ENCODE measurements around the gene CABP7.

The CABP7 gene

DNA sequence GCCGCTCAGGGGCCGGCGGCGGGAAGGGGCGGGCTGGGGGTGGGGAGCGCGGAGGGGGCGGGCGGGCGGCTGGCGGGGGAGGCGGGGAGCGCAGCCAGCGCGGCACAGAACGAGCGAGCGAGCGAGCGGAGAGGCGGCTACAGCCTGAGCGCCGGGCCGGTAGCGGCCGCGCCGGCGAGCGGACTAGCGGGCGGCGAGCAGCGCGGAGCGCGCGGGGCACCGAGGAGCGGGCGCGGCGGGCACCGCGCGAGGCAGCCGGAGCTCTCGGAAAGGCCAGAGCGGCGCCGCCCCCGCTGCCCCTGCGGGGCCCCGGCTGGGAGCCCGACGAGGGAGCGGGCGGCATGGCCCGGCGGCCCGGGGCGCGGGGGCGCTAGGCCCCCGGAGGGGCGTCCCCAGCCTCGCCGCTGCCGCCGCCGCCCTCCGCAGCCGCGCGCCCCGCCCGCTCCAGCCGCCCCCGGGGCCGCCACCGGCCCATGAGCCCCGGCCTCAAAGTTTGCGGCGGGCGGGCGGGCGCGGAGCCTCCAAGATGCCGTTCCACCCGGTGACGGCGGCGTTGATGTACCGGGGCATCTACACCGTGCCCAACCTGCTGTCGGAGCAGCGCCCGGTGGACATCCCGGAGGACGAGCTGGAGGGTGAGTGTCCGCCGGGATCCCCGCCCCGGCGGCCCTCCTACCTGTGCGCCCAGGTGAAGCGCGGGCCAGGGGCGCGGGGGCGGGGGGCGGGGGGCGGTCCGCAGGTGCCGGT, at the start of gene CABP7:
Gene CABP7 (plus strand): TSS at position 105 of the 747 bp plus-strand sequence. CDS start 422 bp downstream, at position 527.
- no peak for FAIRE-seq
- no peak for DNase-seq (ENCODE audit: insufficient read length, low spot score)

DNA sequence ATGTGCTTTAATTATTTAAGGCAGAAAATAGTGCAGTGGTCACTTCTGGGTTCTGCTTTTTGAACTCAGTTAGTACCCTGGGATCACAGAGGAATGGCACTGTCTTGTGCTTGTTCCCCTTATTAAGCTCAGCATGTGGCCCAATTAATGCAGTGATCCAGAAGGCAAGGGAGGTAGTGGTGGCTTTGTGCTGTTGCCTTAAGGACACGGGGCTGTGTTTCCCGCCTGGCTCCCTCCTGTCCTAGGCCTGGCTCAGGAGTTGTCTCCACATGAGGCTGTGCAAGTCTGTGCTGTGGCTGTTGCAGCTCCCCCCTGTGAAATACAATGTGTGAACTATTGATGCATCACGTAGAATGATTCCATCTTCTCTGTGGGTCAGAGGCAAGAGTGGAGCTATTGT, 49.2 kb upstream of the CABP7 start:
- FAIRE-seq: no peak
- DNase-seq (ENCODE audit: insufficient read length, low spot score): no peak

DNA sequence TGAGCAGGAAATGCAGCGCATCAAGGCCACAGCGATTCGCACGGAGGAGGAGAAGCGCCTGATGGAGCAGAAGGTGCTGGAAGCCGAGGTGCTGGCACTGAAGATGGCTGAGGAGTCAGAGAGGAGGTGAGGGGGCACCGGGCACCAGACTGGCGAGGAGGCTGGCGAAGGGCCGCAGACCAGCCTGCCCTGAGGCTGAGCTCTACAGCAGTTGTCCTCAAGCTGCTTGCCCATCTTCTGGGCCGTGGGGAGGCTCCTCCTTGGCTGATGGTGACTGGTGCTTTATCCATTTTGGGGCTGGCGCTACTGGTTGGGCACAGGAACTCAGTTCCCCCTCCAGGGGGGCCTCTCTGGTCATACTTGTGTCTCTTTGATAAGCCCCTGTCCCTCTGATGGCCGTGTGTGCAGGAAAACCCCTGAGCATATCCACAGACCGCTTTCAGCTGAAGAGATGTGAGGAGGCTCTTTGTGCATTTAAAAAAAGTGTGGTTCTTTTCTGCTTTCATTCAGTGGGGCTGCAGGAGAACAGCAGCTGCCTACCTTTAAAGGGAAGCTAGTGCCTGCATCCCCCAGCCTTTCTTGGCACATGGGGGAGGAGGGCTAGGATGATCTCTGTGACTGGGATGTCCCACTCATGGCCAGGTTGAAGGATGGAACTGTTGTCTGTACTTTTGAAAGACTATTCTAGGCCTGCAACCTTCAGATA, 46.3 kb upstream of the CABP7 start:
- DNase-seq (ENCODE audit: insufficient read length, low spot score) (no peak), FAIRE-seq (no peak)

DNA sequence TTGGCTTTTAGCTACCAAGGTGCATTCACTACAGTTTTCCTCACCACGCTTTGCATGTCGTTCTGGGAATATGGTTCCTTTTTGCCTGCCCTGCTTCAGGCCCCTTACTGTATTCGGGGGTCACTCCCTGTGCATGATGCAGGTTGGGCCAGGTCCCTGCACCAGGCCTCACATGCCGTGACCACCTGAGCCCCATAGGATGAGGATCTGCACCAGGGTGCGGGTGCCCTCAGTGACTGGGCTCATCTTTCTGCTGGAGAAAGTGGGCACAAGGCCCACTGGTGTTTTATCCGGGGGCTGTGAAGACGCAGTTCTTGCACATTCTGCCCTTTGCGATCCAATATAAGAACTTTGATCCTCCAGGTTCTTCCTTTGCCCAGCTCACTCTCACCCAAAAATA, 45.7 kb upstream of the CABP7 start:
- FAIRE-seq: no peak
- DNase-seq (ENCODE audit: insufficient read length, low spot score): no peak

DNA sequence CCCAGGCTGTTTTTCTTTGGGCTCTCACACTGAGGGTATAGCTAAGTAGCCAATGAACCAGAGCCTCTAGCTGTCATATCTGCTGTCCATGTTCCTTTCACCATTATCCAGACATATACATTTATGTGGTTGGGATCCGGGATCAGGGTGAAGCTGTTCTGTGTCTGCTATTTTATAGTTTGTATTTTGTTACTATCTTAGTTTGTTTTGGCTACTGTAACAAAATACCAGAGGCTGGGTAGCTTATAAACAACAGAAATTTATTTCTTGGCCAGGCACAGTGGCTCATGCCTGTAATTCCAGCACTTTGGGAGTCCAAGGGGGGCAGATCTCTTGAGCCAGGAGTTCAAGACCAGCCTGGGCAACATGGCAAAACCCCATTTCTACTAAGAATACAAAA, 40.5 kb upstream of the CABP7 start:
- FAIRE-seq: no peak
- DNase-seq (ENCODE audit: insufficient read length, low spot score): no peak

DNA sequence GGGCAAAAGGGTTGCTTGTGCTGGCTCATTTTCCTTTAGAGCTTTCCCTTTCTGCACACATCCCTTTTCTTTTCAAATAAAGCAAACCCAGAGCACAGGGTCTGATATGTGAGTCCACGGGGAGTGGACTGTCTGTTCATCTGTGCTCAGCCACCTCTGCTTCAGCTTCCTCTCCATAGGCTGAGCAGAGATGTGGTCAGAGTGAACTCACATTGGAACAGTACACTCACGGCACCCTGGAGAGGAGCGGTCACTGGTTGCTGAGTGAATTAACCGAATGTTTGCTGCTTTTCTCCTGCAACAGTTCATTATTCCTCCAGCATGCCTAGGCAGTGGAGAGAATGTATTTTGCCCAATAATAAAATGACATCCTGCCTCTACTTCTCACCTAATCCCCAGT, 36.3 kb upstream of the CABP7 start:
- no peak for FAIRE-seq

DNA sequence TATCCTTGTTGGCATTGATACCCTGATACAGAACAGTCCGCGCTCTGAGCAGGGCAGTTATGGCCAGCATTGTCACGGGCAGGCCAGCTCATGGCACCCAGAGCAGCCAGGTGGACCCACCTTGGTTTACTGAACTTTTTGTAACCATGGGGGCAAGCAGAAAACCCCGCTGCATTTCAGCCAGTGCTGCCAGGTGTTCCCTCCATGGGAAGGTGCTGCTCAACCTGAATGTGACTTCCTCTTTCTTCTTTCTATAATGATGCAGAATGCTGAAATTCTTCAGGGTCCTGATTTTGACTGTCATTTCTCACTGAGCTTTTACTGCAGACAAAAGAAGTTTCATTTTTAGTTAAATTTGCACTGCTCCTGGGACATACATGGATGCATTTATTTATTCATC, 35.6 kb upstream of the CABP7 start:
- FAIRE-seq (no peak), DNase-seq (ENCODE audit: insufficient read length, low spot score) (no peak)

More for the DNA sequence above, 36.3 kb upstream of the CABP7 start:
- no peak for DNase-seq (ENCODE audit: insufficient read length, low spot score)

DNA sequence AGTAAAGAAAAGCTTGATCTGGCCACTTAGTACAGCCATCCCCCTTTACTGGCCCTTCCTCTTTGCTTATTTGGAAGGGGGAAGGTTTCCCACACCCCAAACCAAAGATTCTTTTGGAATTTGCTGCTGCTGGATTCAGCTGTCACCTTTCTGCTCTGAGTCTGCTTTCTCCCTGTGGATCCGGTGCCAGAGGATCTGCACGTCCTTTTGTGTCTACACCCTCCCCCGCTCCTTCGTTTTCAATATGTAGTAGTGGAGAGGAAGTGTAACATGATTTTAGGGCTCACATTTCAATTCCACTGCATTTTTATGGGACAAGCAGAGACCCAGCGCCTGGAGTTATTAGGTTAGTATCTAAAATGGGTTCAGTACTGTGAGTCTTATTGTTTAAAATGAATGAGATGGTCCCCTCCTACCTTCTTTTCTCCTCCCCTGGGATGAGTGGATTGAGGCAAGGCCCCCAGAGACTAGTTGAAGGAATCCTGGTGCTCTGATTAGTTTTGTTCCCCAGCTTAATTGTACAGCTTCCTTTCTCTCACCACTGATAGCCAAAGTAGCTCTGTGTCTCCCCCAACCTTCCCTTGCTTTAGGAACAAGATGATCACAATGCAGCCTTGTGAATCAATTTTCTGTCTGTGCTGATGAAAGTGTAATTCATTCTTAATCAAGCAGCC, 30.5 kb upstream of the CABP7 start:
- FAIRE-seq: no peak
- no peak for DNase-seq (ENCODE audit: insufficient read length, low spot score)

DNA sequence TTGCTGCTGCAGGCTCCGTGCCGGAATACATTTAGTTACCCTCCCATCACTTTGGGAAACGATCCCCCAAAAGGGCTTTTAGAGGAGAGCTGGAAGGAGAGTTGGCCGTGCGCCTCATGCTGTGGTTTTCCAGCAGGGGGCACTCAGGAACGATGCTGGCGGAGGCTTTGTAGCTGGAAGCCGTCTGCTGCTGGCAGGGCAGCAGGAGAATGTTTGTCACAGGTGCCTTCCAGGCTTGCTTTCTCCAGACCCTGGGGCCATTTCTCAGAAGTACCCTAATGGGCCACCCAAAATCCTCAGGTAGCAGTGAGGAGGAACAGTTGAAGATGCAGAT, 30.0 kb upstream of the CABP7 start:
- DNase-seq (ENCODE audit: insufficient read length, low spot score): no peak

DNA sequence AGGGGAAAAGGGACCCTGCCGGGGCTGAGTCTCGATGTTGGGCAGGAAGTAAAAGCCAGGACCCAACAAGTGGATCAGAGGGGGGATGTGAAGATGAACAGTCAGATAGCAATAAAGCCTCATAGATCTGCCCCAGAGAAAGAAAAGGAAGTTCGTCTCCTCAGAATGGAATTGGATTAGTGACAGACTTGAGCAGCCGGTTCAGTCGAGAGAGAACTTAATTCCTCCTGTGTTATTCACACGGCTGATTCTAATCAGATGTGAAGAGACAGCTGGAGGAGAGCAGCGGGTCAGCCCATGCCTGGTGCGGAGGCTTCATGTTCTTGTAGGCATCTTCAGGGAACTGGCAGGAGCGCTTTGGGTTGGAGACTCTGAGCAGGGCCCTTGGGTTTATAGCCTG, 29.3 kb upstream of the CABP7 start:
- FAIRE-seq (no peak), DNase-seq (ENCODE audit: insufficient read length, low spot score) (no peak)

More for the DNA sequence above, 30.0 kb upstream of the CABP7 start:
- FAIRE-seq: no peak

DNA sequence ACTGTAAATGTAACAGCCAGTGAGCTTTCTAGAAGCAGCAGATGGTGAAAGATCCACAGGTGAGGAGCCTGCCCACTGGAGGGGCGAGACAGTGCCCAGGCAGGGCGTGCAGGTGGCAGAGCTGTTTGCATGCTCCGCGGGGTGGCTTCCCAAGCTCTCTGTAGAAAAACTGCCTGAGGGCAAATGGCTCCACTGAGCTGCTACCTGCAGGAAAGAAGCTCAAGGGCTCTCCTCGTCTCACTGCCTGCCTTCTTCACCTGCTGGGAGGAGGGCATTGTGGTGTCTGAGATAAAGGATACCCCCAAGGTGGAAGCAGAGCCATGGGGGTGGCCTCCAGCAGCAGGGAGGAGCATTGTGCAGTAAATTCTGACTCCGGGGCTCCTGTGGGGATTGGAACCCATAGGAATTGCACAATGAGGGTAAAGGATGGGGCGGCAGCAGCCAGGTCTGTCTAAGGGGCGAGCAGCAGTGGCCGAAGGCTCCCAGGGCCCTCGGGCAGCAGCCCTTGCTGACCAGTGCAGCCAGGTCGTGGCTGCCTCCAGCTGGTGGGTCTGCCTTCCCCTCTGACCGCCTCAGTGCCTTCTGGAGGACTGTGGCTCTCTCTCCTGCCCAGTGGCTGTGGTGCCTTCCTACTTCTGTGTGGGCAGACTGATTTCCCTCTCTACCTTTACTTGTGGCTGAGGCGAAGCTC, 28.0 kb upstream of the CABP7 start:
- no peak for DNase-seq (ENCODE audit: insufficient read length, low spot score)
- no peak for FAIRE-seq

DNA sequence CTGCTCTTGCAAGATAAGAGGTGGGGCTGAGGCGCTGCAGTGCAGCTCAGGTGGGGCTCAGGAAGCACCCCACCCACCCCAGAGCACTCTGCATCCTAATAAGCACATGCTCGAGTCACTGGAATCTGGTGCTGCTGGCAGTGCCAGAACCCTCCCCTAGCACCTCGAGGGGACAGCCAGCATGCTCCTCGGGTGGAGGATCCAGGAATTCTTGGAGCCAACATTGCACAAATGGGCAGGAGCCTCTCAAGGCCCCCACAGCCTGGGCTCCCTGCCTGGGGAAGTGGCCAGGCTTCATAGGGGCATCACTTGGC, 27.5 kb upstream of the CABP7 start:
- DNase-seq (ENCODE audit: insufficient read length, low spot score) (no peak), FAIRE-seq (no peak)

DNA sequence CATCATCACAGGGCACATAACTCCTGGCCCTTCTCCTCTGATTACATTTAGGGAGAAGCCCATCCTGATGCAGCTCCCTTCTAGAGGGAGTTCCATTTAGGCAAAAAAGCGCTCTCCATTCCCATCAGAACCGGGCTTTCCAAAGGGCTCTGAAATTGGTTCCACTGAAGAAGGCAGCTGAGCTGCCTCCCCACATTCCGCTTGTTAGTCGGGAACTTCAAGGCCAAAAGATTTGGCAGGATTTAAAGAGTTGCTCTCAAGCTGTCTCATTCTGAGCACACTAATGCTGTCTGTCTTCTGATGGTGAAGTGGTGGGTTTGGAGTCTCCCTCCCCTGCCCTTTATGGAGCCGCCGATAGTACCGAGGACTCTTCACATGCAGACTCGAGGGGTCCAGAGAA, 26.6 kb upstream of the CABP7 start:
- DNase-seq (ENCODE audit: insufficient read length, low spot score): no peak
- FAIRE-seq: no peak

DNA sequence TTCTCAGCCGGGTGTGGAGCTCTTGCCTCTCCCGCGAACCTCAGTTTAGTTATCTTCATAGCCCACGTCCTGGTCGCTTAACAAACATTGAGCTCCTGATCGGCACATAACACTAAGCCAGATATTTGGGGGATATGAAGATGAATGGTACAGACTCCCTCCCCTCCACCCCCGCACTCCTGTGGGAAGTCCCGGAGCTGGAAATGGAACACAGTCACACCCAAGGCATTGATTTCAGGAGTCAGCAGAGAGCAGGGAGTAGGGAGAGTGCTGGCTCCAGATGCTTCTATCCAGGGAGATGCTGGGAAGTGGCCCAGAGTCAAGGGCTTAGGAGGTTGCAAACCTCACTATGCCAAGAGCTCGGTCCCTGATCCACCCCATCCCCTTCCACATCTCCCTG, 26.1 kb upstream of the CABP7 start:
- DNase-seq (ENCODE audit: insufficient read length, low spot score): no peak
- FAIRE-seq: no peak

DNA sequence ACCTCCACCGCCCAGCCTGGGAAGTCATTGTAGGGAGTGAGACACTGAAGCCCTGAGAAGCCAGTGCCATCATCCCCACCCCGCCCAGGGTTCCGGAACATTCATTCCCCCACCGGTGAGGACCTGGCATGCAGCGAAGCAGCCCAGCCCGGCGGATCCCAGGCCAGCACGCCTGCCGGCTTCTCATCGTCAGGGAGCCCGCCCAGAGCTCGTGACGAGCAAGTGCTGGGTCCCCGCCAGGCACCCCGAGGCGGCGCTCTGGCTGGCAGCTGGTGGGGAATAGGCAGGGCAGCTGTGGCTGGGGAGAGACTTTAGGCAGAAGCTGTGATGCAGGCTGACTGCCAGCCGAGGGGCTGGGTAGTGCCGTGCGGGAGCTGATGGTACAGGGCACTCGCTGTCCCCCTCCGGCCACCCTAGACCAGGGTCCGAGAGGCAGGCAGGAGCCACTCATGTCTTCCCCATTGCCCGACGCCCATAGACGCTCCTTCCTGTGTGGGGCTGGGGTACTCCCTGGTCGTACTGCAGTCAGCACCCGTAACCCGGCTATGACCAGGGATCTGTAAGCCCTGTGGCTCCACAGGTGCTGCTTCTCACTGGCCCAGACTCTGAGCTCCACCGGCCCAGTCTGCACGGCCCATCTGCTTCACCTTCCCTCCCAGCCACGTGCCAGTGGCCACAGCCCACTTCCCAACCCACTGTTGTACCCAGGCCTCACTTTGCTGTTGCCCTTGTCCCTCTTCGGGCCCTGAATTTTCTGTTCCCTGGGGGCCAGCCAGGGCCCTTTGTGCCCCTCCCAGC, 24.5 kb upstream of the CABP7 start:
- DNase-seq (ENCODE audit: insufficient read length, low spot score) (no peak), FAIRE-seq (no peak)

DNA sequence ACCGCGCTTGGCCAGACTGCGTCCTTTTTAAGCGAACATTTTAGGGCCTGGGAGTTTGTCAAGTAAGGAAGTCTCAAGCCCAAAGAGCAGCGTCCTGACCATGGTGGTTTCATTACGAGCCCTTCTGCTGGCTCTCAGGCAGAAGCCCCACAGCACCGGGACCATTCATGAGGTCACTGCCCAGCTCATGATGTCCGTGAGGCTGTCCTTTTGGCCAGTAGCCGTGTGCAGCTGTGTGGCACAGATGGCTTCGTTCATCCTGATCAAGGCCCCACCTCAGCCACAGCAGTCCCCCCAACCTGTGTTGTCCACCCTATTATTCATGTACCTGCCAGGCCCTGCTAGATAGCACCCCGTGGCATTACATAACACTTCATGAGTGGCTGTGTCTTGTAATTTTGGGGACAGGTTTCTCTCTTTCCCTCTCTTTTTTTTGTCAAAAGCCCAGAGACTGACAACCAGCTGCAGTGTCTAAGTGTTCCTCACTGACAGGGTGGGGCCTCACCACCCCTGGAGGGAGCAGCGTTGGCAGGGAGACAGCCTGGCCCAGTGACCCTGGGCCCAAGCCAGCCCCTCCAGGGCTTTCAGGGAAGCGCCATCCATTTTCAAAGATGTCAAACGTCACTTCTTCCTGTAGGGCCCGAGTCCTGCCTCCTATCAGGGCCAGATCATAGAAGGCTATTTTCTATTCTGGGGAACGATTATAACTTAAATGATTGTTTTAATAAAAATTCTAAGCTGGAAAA, 21.8 kb upstream of the CABP7 start:
- DNase-seq (ENCODE audit: insufficient read length, low spot score) (no peak), FAIRE-seq (no peak)

DNA sequence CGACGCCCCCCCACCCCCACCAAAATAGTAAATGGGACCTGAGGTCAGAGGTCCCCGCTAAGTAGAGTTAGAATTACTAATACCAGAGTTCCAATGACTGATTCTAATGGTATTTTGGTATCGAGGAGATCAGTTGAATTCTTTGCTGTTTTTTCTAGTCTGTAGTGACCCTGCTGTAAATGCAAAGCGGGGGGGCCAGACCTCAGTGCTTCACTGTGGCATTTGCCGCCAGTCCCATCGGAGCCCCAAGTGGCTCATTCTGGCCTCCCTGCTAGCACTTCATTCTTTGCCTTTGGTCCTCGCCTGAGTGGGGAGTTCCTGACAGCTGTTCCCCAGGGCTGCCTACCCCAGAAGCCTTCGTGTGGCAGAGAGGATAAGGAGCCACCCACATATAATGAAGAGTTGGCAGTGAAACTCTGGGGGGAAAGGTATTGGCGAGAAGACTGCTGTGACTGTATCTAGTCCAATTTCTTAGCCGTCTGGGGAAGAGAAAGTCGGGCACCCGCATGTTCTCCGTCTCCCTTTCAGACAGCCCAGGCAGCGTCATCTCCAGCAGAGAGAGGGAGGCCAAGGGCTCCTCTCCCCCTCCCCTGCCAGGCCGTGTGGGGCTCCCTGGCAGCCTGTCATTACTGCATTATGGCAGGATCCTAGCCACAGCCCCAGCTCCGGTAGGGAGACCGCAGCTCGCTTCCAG, 19.4 kb upstream of the CABP7 start:
- DNase-seq (ENCODE audit: insufficient read length, low spot score): no peak
- no peak for FAIRE-seq

DNA sequence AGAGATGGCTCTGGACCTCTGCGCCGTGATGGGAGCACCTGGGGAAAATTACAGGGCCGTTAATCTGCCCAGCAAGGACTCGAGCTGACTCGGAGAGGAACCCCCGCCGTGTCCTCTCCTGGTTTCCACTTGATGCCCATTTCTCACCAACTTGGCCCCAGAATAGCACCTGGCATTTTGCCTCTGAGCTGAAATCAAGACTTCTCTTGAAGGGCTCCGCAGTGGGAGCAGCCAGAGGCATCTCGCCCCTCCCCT, 19.0 kb upstream of the CABP7 start:
- FAIRE-seq (no peak), DNase-seq (ENCODE audit: insufficient read length, low spot score) (no peak)

DNA sequence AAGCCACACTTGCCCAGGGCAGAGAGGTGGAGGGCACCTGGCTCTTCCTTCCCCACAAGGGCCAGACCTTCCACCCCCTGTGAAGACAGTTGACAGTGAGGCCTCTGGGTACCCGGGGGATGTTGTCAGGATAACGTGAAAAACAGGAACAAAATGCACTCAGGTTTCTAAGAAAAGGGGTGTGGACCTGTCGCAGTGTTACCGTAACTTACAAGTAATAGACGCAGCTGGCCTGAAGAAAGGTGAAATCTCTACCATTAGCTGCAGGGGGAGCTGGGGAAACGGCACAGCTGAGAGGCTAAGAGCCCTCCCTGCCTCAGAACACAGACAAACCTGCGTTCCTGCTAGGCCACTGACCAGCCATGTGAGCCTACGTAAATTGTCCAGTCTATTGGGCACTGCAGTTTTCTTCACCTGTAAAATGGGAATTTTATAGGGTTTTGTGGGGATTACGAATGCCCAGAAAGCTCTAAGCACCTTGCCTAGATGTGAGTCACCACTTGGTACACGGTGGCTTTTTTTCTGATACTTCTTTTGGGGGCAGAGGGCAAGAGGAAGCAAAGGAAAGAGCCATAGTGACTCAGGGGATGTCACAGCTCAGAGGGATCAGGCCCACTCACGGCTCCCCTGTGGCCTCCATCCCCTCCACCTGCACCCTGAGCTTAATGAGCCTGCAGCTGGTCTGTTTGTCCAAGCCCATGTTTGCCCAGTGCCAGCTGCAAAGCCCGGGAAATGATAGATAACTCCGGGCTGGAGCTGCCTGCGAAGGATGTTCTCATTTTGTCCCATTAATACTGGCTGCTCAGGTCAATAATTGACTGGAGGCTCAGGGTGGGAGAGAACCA, 18.4 kb upstream of the CABP7 start:
- FAIRE-seq (no peak), DNase-seq (ENCODE audit: insufficient read length, low spot score) (no peak)
